Left forelimb (tissue), 1 donor: Measurements from ENCODE around the gene PSMA8.
A peak's percentile ranks its signal among the peaks of the same experiment; 100 is the strongest.
"Not testable (repeated sequence)": the region's sequence is repeated elsewhere in the genome, so short reads cannot be mapped to it uniquely, and the experiment has no call there.

Experiments
- DNase-seq: peaks from one replicate; pipeline ENCODE4 v3.0.0-alpha.2; 2018; ENCODE audit warnings: low spot score

PSMA8 gene

DNA sequence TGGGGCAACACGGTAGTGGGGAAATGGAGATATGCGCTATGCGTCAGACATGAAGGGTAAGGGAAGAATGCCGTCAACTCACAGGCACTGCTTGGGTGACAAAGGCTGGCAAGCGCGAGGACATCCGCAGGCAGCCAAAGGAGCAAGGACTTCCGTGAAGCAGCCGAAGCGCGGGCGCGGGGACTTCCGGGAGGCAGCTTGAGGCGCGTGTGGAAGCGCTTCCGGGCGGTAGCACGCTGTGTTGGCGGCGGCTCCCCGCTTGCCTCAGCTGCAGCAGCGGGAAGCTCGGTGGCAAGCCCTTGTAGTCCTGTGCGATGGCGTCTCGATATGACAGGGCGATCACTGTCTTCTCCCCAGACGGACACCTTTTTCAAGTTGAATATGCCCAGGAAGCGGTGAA, at the start of gene PSMA8:
PSMA8 (plus strand) TSS at position 218 of the 400 bp plus-strand sequence; CDS start at position 315, 97 bp downstream.
- no peak for DNase-seq

DNA sequence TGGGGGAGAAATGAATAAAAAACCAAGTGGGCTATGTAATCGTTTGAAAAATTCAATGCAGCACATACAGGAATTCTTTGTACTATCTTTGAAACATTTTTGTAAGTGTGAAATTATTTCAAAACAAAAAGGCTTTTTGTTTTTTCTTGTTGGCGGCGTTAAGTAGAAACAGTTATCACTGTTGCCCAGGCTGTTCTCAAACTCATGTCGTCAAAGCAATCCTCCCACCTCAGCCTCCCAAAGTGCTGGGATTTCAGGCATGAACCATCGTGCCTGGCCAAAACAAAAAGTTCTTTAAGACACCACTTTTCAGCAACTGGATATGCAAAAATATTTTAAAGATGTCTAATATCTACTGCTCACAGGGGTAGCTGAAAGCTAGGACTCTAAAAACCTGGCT, 48.6 kb upstream of the PSMA8 start:
- no peak for DNase-seq

DNA sequence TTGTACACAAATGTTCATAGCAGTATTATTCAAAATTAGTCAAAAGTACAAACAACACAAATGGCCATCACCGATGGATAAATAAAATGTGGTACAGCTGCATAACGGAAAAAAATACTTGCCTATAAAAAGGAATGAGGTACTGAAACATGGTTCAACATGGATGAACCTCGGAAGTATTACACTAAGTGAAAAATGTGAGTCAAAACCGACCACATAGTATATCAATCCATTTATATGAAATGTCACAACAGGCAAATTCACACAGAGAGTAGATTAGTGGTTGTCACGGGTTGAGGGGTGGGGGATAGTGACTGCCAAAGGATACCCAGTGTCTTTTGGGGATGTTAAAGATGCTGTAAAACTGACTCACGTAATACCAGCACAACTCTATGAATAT, 46.7 kb upstream of the PSMA8 start:
- no peak for DNase-seq

DNA sequence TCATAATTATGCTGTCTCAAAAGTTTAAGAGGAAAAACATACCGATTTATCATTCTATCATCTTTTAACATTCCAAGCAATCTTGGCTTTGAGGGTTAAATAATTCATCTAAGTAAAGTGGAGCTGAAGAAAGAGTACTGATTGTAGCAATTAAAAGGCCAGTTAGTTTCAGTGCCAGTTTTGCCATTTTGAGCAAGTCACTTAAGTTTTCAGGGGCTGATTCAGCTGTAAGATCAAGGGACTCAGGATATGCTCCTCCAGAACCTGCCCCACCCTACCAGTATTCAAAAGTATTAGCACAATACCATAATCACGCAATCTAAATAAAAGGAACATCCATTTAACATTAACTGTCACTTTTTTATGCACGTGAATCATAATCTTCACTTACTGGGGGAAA, 45.2 kb upstream of the PSMA8 start:
- no peak for DNase-seq

DNA sequence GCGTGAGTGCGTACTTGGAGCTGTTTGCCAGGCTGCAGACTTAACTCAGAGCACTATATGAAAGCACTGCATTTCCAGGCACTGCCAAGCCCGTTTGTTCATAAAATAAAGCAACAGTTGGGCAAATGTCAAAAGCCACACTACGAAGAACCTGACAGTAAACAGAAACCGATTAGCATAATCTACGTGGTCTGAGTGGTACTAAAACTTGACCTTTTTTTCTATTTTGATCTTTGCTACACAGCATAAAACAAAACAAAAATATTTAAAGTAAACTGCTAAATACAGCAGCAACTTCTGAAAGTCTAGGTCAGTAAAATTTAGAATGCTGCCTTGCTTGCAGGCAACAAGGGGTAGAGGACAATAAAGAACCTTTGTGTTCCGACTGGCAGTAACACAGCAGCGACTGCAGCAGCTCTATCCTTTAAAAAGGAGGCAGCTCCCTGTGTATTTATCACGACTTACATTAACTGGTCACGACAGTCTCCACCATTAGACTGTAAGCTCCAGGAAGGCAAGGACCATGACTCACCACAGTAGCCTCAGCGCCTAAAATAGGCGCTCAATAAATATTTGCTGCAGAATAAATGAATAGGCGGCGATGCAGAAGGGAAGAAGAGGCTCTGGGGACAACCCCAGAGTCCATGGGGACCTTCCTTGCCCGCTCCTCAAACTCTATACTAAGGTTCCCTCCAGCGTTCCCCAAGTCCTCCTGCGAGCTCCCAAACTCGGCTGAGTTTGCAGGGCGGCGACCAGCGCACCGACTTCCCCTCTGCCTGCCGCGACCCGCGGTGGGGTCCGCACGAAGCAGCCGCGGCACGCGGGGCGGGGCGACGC, 44.2 kb upstream of the PSMA8 start:
- DNase-seq: no peak

DNA sequence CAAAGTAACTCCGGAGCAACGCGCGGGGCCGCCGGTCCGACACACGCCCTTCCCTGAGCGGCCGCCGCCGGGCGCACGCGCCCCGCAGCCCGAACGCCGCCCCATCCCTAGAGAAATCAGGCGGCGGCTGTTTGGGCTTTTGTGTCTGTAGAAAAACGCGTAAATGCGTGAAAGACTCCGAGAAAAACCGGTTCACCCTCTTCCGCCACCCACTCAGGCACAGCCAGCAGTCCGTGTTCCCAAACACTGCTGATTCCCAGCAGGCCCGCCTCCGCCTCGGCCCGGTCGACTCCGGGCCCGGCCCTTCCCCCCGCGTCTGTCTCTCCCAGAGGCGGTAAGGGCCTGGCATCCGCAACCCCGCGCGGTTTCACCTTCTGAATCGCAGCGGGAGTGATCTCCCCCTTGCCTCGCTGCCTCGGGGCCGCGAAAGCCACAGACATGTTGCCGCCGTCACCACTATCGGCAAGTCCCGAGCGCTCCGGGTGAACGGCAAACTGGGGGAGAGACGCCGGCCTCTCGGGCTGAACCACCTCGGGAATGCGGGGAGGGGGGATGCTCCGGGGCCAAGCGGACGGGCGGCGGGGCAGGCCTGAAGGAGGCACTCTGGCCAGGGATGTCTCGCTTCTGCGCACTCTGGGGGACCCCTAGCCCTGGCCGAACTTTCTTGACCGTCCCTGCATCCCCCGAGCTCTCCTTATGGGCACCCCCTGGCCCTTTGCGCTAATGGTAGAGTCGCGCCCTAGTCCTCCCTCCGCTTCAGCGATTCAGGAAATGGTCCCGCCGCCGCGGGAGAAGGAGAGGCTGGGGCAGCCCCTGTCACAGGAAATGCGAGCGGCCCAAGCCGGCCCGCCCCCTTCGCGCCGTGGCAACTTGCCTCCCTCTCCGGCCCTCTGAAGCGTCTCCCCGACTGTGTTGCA, 43.3 kb upstream of the PSMA8 start, which contains the start of gene SS18:
SS18 (minus strand) TSS at position 484 of the 917 bp plus-strand sequence; CDS start at position 440, 44 bp downstream.
- peak; percentile 95 for DNase-seq

DNA sequence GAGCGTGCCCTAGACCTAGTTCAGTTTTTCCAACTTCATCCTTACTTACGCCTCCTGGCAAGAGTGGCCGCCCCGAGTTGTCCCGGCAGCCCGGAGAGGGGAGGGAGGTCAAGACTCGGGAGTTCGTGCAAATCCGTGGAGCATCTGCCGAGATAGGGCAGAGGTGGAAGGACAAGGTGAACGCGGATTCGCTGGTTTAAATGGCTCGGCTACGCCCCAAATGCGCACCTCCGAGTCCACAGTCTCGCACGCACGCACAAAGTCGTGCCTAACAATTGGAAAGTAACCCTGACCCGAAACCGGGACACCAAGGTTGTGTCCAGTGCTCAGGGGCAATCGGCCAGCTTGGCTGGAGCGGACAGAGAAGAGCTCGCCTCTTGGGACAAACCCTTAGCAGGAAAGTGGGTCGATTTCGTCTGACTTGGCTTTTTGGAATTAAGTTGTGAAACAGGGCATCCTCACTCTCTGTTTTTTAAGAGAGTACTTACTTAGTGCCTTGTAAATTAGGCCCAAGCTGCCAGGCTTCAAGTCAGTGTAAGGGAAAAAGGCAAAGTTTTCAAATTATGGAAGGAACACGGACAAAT, 42.5 kb upstream of the PSMA8 start:
- no peak for DNase-seq

DNA sequence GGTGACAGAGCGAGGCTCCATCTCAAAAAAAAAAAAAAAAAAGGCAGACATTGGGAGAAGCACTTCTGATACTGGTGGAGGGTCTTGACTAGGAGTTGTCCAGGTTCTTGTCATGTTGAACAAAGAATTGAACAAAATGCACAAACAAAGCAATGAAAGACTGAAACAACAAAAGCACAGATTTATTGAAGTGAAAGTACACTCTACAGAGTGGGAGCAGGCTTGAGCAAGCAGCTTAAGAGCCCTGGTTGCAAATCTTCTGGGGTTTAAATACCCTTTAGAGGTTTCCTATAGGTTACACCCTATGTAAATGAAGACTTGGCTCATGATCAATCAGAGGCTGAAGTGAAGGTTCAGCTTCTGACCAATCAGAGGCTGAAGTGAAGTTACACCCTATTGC, 36.8 kb upstream of the PSMA8 start:
- no peak for DNase-seq

DNA sequence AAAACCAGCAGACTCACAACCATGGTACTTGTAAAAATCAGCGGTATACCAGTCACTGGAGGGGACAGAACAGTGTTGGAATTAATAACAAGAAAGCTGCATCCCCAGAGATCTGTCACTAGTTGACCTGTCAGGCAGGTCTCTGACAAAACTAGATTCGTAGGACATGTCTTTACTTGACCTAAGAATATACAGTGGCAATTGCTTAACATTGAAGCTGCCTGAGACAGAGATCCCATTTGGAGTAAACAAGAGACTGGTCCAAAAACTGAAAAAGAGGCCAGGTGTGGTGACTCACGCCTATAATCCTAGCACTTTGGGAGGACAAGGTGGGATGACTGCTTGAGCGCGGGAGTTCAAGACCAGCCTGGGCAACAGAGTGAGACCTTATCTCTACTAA, 36.1 kb upstream of the PSMA8 start:
- no peak for DNase-seq

DNA sequence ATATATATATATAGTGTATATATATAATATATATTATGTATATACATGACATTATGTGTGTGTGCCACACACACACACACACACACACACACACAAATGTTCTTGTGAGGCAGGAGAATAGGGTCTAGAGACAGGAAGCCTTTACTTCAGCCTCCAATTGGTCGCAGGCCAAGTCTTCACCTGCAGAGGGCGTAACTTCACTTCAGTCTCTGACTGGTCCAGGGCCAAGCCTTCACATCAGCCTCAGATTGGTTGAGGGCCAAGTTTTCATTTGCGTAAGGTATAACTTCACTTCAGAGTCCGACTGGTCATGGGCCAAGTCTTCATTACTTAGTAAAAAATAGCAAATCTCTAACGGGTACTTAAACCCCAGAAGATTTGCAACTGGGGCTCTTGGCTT, 30.1 kb upstream of the PSMA8 start:
- DNase-seq: no peak

DNA sequence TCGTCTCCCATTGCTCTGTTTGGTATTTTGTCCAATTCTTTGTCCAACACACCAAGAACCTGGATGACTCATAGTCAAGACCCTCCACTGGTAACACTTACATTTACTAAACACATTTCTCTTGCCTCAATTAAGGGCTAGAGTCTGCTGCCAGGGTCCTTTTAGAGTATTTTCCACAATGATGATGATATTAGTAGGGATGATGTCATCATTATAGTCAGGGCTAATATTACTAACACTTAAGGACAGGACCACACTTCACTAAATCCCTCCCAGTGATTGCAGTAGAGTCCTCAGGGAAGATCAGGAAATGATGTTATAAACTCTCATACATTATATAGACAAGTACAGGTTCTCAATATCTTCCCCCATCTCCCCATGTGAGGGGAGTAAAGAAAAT, 29.6 kb upstream of the PSMA8 start:
- DNase-seq: no peak

DNA sequence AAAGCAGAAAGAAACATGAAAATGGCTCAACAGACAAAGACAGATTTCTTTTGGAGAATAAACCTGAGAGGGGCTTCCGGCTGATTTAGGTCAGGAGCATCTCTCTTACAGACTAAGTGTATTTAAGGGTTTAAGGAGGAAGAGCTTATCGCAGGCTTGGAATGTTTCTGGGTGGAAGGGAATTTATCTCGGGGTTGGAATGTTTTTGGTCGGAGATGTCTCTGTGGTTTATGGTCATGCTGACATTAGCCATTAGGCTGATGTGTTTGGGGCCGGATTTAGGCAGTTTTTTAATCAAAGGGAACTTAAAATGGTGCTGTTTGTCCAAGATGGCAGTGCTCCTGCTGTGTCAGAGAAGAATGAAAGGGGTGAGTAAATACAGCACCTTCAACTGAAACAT, 14.4 kb upstream of the PSMA8 start:
- no peak for DNase-seq

DNA sequence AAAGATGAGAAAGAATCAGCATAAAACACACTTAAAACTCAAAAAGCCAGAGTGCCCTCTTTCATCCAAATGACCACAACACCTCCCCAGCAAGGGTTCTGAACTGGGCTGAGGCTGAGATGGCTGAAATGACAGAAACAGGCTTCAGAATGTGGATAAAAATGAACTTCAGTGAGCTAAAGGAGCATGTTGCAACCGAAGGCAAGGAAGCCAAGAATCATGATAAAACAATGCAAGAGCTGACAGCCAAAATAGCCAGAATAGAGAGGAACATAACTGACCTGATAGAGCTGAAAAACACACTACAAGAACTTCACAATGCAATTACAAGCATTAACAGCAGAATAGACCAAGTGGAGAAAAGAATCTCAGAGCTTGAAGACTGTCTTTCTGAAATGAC, 12.2 kb upstream of the PSMA8 start:
- DNase-seq: no peak

DNA sequence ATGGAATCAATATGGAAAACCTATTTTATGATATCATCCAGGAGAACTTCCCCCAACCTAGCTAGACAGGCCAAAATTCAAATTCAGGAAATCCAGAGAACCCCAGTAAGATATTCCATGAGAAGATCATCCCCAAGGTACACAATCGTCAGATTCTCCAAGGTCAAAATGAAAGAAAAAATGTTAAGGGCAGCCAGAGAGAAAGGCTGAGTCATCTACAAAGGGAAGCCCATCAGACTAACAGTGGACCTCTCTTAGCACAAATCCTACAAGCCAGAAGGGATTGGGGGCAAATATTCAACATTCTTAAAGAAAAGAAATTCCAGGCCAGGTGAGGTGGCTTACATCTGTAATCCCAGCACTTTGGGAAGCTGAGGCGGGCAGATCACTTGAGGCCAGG, 11.7 kb upstream of the PSMA8 start:
- DNase-seq: not testable (repeated sequence)

DNA sequence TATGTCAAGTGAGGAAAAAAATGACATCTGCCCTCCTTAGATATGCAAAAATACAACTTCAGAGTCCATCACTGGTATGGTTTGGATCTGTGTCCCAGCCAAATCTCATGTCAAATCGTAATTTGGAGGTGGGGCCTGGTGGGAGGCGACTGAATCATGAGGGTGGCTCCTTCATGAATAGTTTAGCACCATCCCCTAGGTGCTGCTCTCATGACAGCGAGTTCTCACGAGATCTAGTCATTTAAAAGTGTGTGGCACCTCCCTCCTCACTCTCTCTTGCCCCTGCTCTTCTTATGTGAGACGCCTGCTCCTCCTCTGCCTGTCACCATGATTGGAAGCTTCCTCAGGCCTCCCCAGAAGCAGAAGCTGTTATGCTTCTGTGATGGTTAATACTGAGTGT, 5.9 kb upstream of the PSMA8 start:
- DNase-seq: no peak

DNA sequence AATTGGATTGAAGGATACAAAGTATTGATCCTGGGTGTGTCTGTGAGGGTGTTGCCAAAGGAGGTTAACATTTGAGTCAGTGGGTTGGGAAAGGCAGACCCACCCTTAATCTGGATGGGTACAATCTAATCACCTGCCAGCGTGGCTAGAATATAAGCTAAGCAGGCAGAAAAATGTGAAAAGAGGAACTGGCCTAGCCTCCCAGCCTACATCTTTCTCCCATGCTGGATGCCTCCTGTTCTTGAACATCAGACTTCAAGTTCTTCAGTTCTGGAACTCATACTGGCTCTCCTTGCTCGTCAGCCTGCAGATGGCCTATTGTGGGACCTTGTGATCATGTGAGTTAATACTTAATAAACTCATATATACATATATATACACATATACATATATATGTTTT, 5.5 kb upstream of the PSMA8 start:
- not testable (repeated sequence) for DNase-seq

DNA sequence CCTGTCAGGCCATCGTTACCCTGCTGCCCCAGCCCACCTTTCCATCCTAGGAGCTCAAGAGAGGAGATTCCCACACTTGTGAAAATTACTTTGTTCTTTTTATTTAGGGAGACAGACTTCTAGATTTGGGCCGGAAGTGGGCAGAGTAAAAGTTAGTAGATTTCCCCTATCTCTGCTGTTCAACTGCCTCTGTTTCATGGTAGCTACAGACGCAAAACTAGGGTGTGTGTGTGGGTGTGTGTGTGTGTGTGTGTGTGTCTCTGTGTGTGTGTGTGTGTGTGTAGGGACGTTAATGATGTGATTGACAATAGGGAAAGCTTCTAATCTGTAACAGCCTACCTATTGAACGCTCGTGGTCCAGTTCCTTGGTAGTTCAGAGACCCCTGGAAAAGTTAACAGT, 438 bp downstream of the PSMA8 start:
- DNase-seq: no peak

DNA sequence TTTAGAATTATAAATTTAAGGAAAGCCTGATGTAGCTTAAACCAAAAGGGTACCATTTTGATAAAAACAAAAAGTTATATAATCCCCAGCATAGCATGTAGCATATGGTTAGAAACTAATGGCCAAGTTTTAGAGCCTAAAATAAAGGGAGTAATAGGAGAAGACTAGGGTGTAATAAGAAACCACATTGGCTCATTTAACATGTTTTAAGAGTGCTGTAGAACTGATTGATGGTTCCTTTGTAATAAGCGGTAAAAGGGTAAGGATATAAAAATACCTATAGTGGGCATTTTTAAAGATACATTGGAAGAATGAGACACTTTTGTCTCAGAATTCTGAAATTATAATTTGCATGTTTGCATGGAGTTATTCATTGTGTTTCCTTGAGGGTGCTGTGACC, 1.9 kb downstream of the PSMA8 start:
- DNase-seq: no peak

DNA sequence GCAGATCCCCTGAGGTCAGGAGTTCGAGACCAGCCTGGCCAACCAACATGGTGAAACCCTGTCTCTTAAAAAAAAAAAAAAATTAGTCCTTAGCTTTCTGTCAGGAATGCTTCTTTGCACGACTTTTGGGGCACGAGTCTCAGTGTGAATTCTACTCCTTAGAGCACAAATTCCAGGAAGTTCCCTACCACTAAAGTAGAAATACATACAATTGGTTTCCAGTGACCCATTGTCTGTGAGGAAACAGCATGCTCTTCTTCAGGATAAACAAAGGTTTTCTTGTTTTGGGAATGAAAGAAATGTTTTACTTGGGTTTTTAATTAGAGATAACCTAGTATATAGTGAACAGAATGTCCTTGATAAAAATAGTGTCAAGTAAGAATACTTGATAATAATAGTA, 23.7 kb downstream of the PSMA8 start:
- DNase-seq: no peak

DNA sequence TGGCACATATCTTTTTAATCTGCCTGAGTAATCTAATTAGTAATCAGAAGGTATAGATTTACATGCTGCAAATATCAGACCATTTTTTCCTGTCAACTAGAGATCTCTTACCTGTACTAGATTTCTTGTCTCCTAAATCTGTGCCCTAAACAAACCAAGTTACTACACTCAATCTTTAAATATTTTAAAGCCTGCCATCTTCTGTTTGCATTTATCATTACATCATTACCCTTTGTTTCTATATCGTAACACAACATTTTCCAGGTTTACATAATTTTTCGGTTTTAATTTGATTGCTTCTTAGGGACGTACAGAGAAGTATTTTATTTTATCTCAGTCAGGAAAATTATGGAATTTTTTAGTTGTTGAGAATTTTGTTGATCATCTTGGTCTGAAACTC, 25.7 kb downstream of the PSMA8 start:
- DNase-seq: no peak

DNA sequence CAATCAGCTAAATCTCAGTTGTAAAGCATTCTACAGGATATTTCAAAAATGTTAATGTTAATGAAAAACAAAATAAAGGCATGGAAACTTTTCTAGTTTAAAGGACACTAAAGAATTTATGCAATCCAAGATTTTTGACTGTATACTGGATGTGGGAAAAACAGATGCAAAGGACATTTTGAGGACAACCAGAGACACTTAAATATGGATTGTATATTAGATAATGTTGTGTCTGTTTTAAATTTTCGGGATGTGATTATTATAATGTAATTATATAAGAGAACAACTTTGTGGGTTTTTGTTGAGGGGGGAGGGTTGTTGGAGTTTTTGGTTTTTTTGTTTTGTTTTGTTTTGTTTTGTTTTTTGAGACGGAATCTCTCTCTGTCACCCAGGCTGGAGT, 30.9 kb downstream of the PSMA8 start:
- DNase-seq: no peak

DNA sequence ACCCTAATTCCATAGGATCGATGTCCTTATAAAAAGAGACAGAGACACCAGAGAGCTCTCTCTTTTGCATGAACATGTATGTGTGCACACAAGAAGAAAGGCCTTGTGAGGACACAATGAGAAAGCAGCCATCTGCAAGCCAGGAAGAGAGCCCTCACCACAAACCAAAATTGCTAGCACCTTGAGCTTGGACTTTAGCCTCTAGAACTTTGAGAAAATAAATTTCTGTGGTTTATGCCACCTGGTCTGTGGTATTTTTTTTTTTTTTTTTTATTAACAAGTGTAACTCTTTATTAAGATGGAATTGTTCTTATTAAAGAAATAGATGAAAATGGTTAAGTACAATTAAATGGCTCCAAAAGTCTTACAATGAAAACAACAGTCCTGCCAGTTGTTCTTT, 33.9 kb downstream of the PSMA8 start:
- not testable (repeated sequence) for DNase-seq

DNA sequence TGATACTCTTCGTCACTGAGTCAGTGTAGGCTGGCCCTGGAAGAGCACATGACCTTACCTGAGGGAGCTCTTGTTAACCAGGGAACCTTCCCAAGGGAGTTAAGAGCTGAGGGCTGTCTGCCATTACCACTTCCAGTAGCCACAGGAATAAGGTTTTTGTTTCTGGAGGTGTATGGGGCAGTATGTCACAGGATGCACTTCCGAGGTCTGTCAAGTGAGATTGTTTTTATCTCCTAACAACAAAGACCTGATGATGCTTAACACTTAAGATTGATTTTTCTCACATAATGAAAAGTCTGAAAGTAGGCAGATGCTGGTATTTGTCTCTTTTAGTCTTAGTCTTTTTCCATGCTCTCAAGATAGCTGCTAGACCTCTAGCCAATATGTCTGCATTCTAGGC, 41.8 kb downstream of the PSMA8 start:
- DNase-seq: no peak
